Endothelial cell (in vitro differentiated cells): Measurements from ENCODE around the gene KCNK5. TPM values are rescaled to one million over a fixed set of nuclear protein-coding genes. Genes with fewer than 3 reads are reported as not detected.

ENCODE experiments used
- DNase-seq: peaks from one replicate; pipeline ENCODE4 v3.0.0; 2021; ENCODE audit warnings: low spot score
- H3K27ac Mint-ChIP-seq: one replicate; pipeline ENCODE4 v1.8.0; 2021; ENCODE audit warnings: mixed read lengths, inconsistent platforms; ENCODE audit not compliant: unreplicated experiment
- H3K27me3 Mint-ChIP-seq: one replicate; pipeline ENCODE4 v1.8.0; 2021; ENCODE audit warnings: mild to moderate bottlenecking, moderate library complexity, mixed read lengths, inconsistent platforms; ENCODE audit not compliant: unreplicated experiment
- H3K36me3 Mint-ChIP-seq: one replicate; pipeline ENCODE4 v1.8.0; 2021; ENCODE audit warnings: mild to moderate bottlenecking, low read depth, mixed read lengths, inconsistent platforms; ENCODE audit not compliant: unreplicated experiment
- H3K4me1 Mint-ChIP-seq: one replicate; pipeline ENCODE4 v1.8.0; 2021; ENCODE audit warnings: mild to moderate bottlenecking, mixed read lengths, inconsistent platforms; ENCODE audit not compliant: unreplicated experiment
- H3K4me3 Mint-ChIP-seq: one replicate; pipeline ENCODE4 v1.8.0; 2021; ENCODE audit warnings: mild to moderate bottlenecking, mixed read lengths, inconsistent platforms; ENCODE audit not compliant: unreplicated experiment
- H3K9me3 Mint-ChIP-seq: one replicate; pipeline ENCODE4 v1.8.0; 2021; ENCODE audit warnings: mixed read lengths, inconsistent platforms; ENCODE audit not compliant: unreplicated experiment
- total RNA-seq: library from RNA; stranded (reverse); fragmentation: NEBNext Ultra II Directional; extraction: Animal tissue kit (Norgen Biotek cat#: 25700); gene quantifications from one replicate; pipeline ENCODE4 v1.2.1, GENCODE V29; 2021; ENCODE audit not compliant: unreplicated experiment
- TF ChIP-seq, protein P1 (sequence below): fragments of 200-600 bp; sonication (generic); IDR thresholded peaks from one replicate; pipeline ENCODE4 v1.5.0; 2021; ENCODE audit warnings: antibody characterized with exemption; ENCODE audit not compliant: unreplicated experiment

The KCNK5 gene
- total RNA-seq, 1 donor from 2014 or later = 9.8 TPM

- TF ChIP-seq, protein P1, sequence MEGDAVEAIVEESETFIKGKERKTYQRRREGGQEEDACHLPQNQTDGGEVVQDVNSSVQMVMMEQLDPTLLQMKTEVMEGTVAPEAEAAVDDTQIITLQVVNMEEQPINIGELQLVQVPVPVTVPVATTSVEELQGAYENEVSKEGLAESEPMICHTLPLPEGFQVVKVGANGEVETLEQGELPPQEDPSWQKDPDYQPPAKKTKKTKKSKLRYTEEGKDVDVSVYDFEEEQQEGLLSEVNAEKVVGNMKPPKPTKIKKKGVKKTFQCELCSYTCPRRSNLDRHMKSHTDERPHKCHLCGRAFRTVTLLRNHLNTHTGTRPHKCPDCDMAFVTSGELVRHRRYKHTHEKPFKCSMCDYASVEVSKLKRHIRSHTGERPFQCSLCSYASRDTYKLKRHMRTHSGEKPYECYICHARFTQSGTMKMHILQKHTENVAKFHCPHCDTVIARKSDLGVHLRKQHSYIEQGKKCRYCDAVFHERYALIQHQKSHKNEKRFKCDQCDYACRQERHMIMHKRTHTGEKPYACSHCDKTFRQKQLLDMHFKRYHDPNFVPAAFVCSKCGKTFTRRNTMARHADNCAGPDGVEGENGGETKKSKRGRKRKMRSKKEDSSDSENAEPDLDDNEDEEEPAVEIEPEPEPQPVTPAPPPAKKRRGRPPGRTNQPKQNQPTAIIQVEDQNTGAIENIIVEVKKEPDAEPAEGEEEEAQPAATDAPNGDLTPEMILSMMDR = no peak
- Mint-ChIP-seq H3K36me3 (peaks cover 16% of the 10 kb centered on the region), H3K27ac (no peak overlapping the region), H3K27me3 (peaks cover 8% of the 10 kb centered on the region), H3K4me1 (peaks cover 23% of the 10 kb centered on the region), H3K9me3 (no peaks in the 10 kb centered on the region), H3K4me3 (no peak overlapping the region)
- DNase-seq = no peak
Observed at GRCh38 chr6:39198528-39198927, 30.7 kb downstream of the KCNK5 start.

GRCh38 chr6:39197922-39198500 is 31.3 kb downstream of the KCNK5 start:
- no peak for DNase-seq
- H3K36me3 Mint-ChIP-seq = peaks cover 20% of the 10 kb centered on the region
- peaks cover 23% of the 10 kb centered on the region for H3K4me1 Mint-ChIP-seq
- H3K9me3 Mint-ChIP-seq = no peaks in the 10 kb centered on the region
- no peak overlapping the region for H3K27ac Mint-ChIP-seq
- TF ChIP-seq, protein P1 = no peak
- no peak overlapping the region for H3K4me3 Mint-ChIP-seq
- H3K27me3 Mint-ChIP-seq = peaks cover 9% of the 10 kb centered on the region

GRCh38 chr6:39197521-39197920 is 31.8 kb downstream of the KCNK5 start:
- Mint-ChIP-seq H3K27me3 (peaks cover 9% of the 10 kb centered on the region), H3K9me3 (no peaks in the 10 kb centered on the region), H3K4me3 (no peak overlapping the region), H3K36me3 (peaks cover 20% of the 10 kb centered on the region), H3K27ac (no peak overlapping the region), H3K4me1 (peaks cover 20% of the 10 kb centered on the region)
- TF ChIP-seq, protein P1 = no peak
- DNase-seq = no peak

DNA sequence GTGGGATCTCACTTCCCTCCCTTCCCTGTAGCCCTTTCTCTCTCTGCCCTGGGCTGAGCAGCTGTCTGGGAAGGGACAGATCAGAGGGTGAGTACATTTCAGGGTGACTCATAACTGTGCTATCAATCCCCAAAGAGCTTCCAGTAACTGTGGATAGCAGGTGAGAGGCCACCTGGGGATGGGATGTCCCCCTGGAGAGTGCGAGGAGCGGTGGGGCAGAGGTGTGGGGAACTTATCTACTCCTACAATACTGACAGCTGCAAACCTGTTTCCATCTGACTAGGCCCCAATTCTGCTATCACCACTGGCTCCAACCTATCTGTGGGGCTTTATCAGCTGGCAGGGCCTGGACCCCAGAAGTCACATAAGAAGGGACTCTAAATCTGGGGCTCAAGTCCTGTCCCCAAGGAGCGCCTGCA is 32.6 kb downstream of the KCNK5 start:
- no peak for DNase-seq
- Mint-ChIP-seq H3K4me1 (peaks cover 15% of the 10 kb centered on the region), H3K9me3 (no peaks in the 10 kb centered on the region), H3K36me3 (peaks cover 20% of the 10 kb centered on the region), H3K4me3 (no peak overlapping the region), H3K27ac (no peak overlapping the region), H3K27me3 (peaks cover 7% of the 10 kb centered on the region)
- TF ChIP-seq, protein P1 = no peak

- TF ChIP-seq, protein P1 = no peak
- DNase-seq = no peak
- H3K36me3 Mint-ChIP-seq = peaks cover 20% of the 10 kb centered on the region
- H3K27me3 Mint-ChIP-seq = peaks cover 7% of the 10 kb centered on the region
- H3K4me3 Mint-ChIP-seq = no peak overlapping the region
- H3K9me3 Mint-ChIP-seq = no peaks in the 10 kb centered on the region
- H3K27ac Mint-ChIP-seq = no peak overlapping the region
- peaks cover 12% of the 10 kb centered on the region for H3K4me1 Mint-ChIP-seq
Observed at GRCh38 chr6:39195792-39196385, 33.4 kb downstream of the KCNK5 start.
